CD14-positive monocyte (primary cell): ENCODE data around the gene ZFPL1. TPM values are rescaled to one million over a fixed set of nuclear protein-coding genes. Genes with fewer than 3 reads are reported as not detected.

ENCODE experiments used
- DNase-seq, 3 donors: peaks; one replicate each; pipeline ENCODE4 v3.0.0-alpha.2; 2011 to 2022
- H2AFZ ChIP-seq: 2 replicates; pipeline ENCODE4 v1.6.0; 2012; ENCODE audit warnings: mild to moderate bottlenecking, low read depth, low read length, inconsistent platforms; ENCODE audit not compliant: insufficient read depth, poor library complexity, severe bottlenecking
- H3K27ac ChIP-seq, 2 donors: 1 replicate in 1 of 2; 2 replicates in 1 of 2; pipeline ENCODE4 v1.5.1; 2012 to 2013; ENCODE audit warnings: low read length in 2 of 2, control low read depth in 1 of 2, inconsistent platforms in 1 of 2, low read depth in 1 of 2, mild to moderate bottlenecking in 1 of 2
- H3K27me3 ChIP-seq, 2 donors: one replicate each; pipeline versions ENCODE4 v1.6.0 to v1.6.1; 2011 to 2013; ENCODE audit warnings: low read length in 2 of 2; ENCODE audit not compliant: control insufficient read depth in 2 of 2, insufficient read depth in 2 of 2
- H3K36me3 ChIP-seq, 2 donors: replicated peaks in 1 of 2; 1 replicate in 1 of 2; 2 replicates in 1 of 2; pipeline versions ENCODE4 v1.5.1 to v1.6.1; 2012 to 2013; ENCODE audit warnings: low read length in 2 of 2, control low read depth in 1 of 2, inconsistent platforms in 1 of 2, mild to moderate bottlenecking in 1 of 2; ENCODE audit not compliant: insufficient read depth in 2 of 2, control insufficient read depth in 1 of 2
- H3K4me1 ChIP-seq, 2 donors: 1 replicate in 1 of 2; 2 replicates in 1 of 2; pipeline versions ENCODE4 v1.5.1 to v1.6.1; 2012 to 2013; ENCODE audit warnings: low read length in 2 of 2, control low read depth in 1 of 2, inconsistent platforms in 1 of 2, mild to moderate bottlenecking in 1 of 2, moderate library complexity in 1 of 2; ENCODE audit not compliant: insufficient read depth in 2 of 2, control insufficient read depth in 1 of 2
- H3K4me2 ChIP-seq: replicated peaks from 2 replicates; pipeline ENCODE3; 2012; ENCODE audit warnings: low read length, moderate library complexity, mild to moderate bottlenecking; ENCODE audit not compliant: poor library complexity, severe bottlenecking; ENCODE audit errors: extremely low read depth
- H3K4me3 ChIP-seq, 3 experiments: fragments of 200-600 bp in 1 of 3; sonication (generic) in 1 of 3; replicated peaks in 1 of 3; 1 replicate in 2 of 3; 2 replicates in 1 of 3; pipeline ENCODE4 v1.5.1; 2011 to 2013; ENCODE audit warnings: low read length in 3 of 3, mild to moderate bottlenecking in 3 of 3, control low read depth in 2 of 3, low read depth in 2 of 3, inconsistent platforms in 1 of 3, moderate library complexity in 1 of 3
- H3K79me2 ChIP-seq: 2 replicates; pipeline ENCODE4 v1.6.0; 2012; ENCODE audit warnings: mild to moderate bottlenecking, control low read depth, inconsistent platforms, low read length, moderate library complexity; ENCODE audit not compliant: insufficient read depth
- H3K9ac ChIP-seq: 2 replicates; pipeline ENCODE4 v1.6.0; 2017; ENCODE audit warnings: low read length, mild to moderate bottlenecking; ENCODE audit not compliant: insufficient read depth, poor library complexity, severe bottlenecking
- H3K9me3 ChIP-seq, 2 donors: replicated peaks in 1 of 2; 1 replicate in 1 of 2; 2 replicates in 1 of 2; pipeline versions ENCODE4 v1.5.1 to v1.6.1; 2012 to 2013; ENCODE audit warnings: low read length in 2 of 2, control low read depth in 1 of 2; ENCODE audit not compliant: control insufficient read depth in 1 of 2, insufficient read depth in 1 of 2
- H4K20me1 ChIP-seq: 2 replicates; pipeline ENCODE4 v1.6.0; 2012; ENCODE audit warnings: mild to moderate bottlenecking, low read length, control low read depth, moderate library complexity; ENCODE audit not compliant: insufficient read depth
- H3K27ac Mint-ChIP-seq, 7 donors: one replicate each; pipeline ENCODE4 v1.8.0; 2020; ENCODE audit warnings: mild to moderate bottlenecking in 7 of 7, mixed read lengths in 7 of 7, moderate library complexity in 6 of 7, inconsistent platforms in 2 of 7
- H3K27me3 Mint-ChIP-seq, 3 donors: one replicate each; pipeline ENCODE4 v1.8.0; 2021 to 2022; ENCODE audit warnings: low read depth in 3 of 3, mild to moderate bottlenecking in 3 of 3, mixed read lengths in 3 of 3, moderate library complexity in 3 of 3, inconsistent platforms in 1 of 3
- H3K36me3 Mint-ChIP-seq, 2 donors: one replicate each; pipeline ENCODE4 v1.8.0; 2020; ENCODE audit warnings: mixed read lengths in 2 of 2, inconsistent platforms in 1 of 2, mild to moderate bottlenecking in 1 of 2
- H3K4me1 Mint-ChIP-seq: one replicate; pipeline ENCODE4 v1.8.0; 2020; ENCODE audit warnings: mild to moderate bottlenecking, mixed read lengths
- H3K4me3 Mint-ChIP-seq, 2 donors: one replicate each; pipeline ENCODE4 v1.8.0; 2020; ENCODE audit warnings: mild to moderate bottlenecking in 2 of 2, mixed read lengths in 2 of 2, moderate library complexity in 1 of 2
- H3K9me3 Mint-ChIP-seq, 7 donors: one replicate each; pipeline ENCODE4 v1.8.0; 2020 to 2022; ENCODE audit warnings: mixed read lengths in 7 of 7, mild to moderate bottlenecking in 6 of 7, moderate library complexity in 6 of 7, inconsistent platforms in 2 of 7
- WGBS: methylation state at CpG from one replicate; pipeline ENCODE4 v1.1.5; 2013; ENCODE audit warnings: missing lambda C conversion rate; ENCODE audit not compliant: insufficient coverage; 5-methylcytosine and 5-hydroxymethylcytosine counted together
- intact Hi-C, 2 donors: fragments of 100-400 bp; cut with micrococcal nuclease; formaldehyde crosslinking; loops; one replicate each; pipeline versions ENCODE4 v1.15.0 to v1.15.1; 2023
- polyA plus RNA-seq, 3 donors: library from polyadenylated mRNA; depleted of rRNA in 1 of 3; unstranded in 2 of 3; stranded (reverse) in 1 of 3; fragments of 300-500 nt in 2 of 3; fragments of >200 nt in 1 of 3; fragmentation: Illumina TruSeq in 2 of 3; gene quantifications; 1 replicate in 2 of 3; 2 replicates in 1 of 3; pipeline ENCODE4 v1.2.3, GENCODE V29; 2012 to 2021
- TF ChIP-seq, protein P1 (sequence below): fragments of 200-600 bp; IDR thresholded peaks from one replicate; pipeline ENCODE4 v1.8.0; 2022; ENCODE audit warnings: antibody characterized with exemption, mild to moderate bottlenecking

The ZFPL1 gene
- polyA plus RNA-seq, 3 donors = 25.1 to 41.1 (median 27.2) TPM

- Histone ChIP-seq H3K4me2 (no peak overlapping the region), H2AFZ (no peak overlapping the region), H3K4me1 (peaks cover 24 to 27% of the 10 kb centered on the region in 2 donors), H4K20me1 (peaks cover 18% of the 10 kb centered on the region), H3K9me3 (no peaks in the 10 kb centered on the region), H3K27ac (no peak overlapping the region), H3K79me2 (no peaks in the 10 kb centered on the region), H3K9ac (no peak overlapping the region), H3K27me3 (peaks cover 0 to 4% of the 10 kb centered on the region in 2 donors), H3K4me3 (no peak overlapping the region), H3K36me3 (peaks cover 26 to 67% of the 10 kb centered on the region in 2 donors)
- intact Hi-C loops = no loop called here
- 97% methylated on average over 52 of the region's 52 CpGs for WGBS
- H3K27ac Mint-ChIP-seq = no peak overlapping the region
- H3K4me1 Mint-ChIP-seq = peaks cover 24% of the 10 kb centered on the region
- H3K9me3 Mint-ChIP-seq = no peaks in the 10 kb centered on the region
- DNase-seq = peak in 1 of 3 donors; percentile 5
- peaks cover 1 to 10% (median 2%) of the 10 kb centered on the region in 3 donors for H3K27me3 Mint-ChIP-seq
- H3K36me3 Mint-ChIP-seq = peaks cover 34 to 50% of the 10 kb centered on the region in 2 donors
- H3K4me3 Mint-ChIP-seq = no peak overlapping the region
- TF ChIP-seq, protein P1, sequence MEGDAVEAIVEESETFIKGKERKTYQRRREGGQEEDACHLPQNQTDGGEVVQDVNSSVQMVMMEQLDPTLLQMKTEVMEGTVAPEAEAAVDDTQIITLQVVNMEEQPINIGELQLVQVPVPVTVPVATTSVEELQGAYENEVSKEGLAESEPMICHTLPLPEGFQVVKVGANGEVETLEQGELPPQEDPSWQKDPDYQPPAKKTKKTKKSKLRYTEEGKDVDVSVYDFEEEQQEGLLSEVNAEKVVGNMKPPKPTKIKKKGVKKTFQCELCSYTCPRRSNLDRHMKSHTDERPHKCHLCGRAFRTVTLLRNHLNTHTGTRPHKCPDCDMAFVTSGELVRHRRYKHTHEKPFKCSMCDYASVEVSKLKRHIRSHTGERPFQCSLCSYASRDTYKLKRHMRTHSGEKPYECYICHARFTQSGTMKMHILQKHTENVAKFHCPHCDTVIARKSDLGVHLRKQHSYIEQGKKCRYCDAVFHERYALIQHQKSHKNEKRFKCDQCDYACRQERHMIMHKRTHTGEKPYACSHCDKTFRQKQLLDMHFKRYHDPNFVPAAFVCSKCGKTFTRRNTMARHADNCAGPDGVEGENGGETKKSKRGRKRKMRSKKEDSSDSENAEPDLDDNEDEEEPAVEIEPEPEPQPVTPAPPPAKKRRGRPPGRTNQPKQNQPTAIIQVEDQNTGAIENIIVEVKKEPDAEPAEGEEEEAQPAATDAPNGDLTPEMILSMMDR = no peak
These were observed 23.9 kb downstream of the ZFPL1 start for GRCh38 chr11:65107751-65108468.

DNA sequence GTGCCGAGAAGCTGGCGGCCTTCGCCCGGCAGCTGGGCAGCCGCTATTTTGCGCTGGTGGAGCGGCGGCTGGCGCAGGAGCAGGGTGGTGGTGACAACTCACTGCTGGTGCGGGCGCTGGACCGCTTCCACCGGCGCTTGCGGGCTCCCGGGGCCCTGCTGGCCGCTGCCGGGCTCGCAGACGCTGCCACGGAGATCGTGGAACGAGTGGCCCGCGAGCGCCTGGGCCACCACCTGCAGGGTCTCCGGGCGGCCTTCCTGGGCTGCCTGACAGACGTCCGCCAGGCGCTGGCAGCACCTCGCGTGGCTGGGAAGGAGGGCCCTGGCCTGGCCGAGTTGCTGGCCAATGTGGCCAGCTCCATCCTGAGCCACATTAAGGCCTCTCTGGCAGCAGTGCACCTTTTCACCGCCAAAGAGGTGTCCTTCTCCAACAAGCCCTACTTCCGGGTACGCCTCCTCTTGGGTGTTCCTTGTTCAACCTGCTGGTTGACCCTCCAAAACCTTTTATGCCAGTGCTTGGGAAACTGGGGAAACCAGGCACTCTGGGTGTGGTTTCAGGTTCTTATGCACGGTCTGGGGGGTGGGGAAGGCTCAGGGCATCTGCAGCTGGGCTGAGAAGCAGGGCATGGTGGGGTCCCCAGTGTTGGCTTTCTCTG, 24.6 kb downstream of the ZFPL1 start:
- Histone ChIP-seq H3K4me1 (peaks cover 27 to 32% of the 10 kb centered on the region in 2 donors), H4K20me1 (peaks cover 18% of the 10 kb centered on the region), H3K9ac (no peak overlapping the region), H3K4me2 (no peak overlapping the region), H3K36me3 (peaks cover 21 to 60% of the 10 kb centered on the region in 2 donors), H3K79me2 (no peaks in the 10 kb centered on the region), H3K27ac (no peak overlapping the region), H2AFZ (no peak overlapping the region), H3K9me3 (no peaks in the 10 kb centered on the region), H3K4me3 (no peak overlapping the region), H3K27me3 (peaks cover 0 to 10% of the 10 kb centered on the region in 2 donors)
- WGBS = 97% methylated on average over 35 of the region's 38 CpGs
- Mint-ChIP-seq H3K9me3 (peaks cover 0 to 3% (median 0%) of the 10 kb centered on the region in 7 donors), H3K36me3 (peaks cover 38 to 46% of the 10 kb centered on the region in 2 donors), H3K4me3 (no peak overlapping the region), H3K4me1 (peaks cover 31% of the 10 kb centered on the region), H3K27ac (no peak overlapping the region), H3K27me3 (peaks cover 8 to 17% (median 9%) of the 10 kb centered on the region in 3 donors)
- DNase-seq = no peak
- intact Hi-C loops = no loop called here
- TF ChIP-seq, protein P1 = no peak
